Omental fat pad (tissue), 4 donors: ENCODE results near the gene TPD52L1. TPM values are rescaled to one million over a fixed set of nuclear protein-coding genes. Genes with fewer than 3 reads are reported as not detected.
"Not testable (repeated sequence)": the region's sequence is repeated elsewhere in the genome, so short reads cannot be mapped to it uniquely, and the experiment has no call there.

Experiments used
- ATAC-seq: fragments of 150-250 bp; one replicate; pipeline ENCODE4 v1.9.1; 2016; ENCODE audit warnings: mild to moderate bottlenecking, moderate library complexity; ENCODE audit not compliant: low FRiP score
- DNase-seq: peaks from one replicate; pipeline ENCODE4 v3.0.0-alpha.2; 2019; ENCODE audit warnings: low spot score
- total RNA-seq, 4 donors: library from RNA; depleted of rRNA; stranded (reverse); fragments of >200 nt; gene quantifications; one replicate each; pipeline ENCODE4 v1.1.0, GENCODE V29; 2016
- TF ChIP-seq, protein P1 (sequence below), 3 donors: fragments of 450-650 bp; IDR thresholded peaks; one replicate each; pipeline ENCODE4 v1.5.1; 2016 to 2017; ENCODE audit warnings: antibody characterized with exemption in 3 of 3, mild to moderate bottlenecking in 3 of 3, moderate library complexity in 2 of 3

Gene TPD52L1
- total RNA-seq, 4 donors from 2014 or later: 59.1 to 150 (median 68.4) TPM

DNA sequence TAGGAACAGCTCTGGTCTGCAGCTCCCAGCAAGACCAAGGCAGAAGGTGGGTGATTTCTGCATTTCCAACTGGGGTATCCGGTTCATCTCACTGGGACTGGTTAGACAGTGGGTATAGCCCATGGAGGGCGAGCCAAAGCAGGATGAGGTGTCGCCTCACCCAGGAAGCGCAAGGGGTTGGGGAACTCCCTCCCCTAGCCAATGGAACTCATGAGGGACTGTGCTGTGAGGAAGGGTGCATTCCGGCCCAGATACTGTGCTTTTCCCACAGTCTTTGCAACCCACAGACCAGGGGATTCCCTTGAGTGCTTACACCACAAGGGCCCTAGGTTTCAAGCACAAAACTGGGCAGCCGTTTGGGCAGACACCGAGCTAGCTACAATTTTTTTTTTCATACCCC, 126.4 kb downstream of the TPD52L1 start:
- TF ChIP-seq, protein P1, sequence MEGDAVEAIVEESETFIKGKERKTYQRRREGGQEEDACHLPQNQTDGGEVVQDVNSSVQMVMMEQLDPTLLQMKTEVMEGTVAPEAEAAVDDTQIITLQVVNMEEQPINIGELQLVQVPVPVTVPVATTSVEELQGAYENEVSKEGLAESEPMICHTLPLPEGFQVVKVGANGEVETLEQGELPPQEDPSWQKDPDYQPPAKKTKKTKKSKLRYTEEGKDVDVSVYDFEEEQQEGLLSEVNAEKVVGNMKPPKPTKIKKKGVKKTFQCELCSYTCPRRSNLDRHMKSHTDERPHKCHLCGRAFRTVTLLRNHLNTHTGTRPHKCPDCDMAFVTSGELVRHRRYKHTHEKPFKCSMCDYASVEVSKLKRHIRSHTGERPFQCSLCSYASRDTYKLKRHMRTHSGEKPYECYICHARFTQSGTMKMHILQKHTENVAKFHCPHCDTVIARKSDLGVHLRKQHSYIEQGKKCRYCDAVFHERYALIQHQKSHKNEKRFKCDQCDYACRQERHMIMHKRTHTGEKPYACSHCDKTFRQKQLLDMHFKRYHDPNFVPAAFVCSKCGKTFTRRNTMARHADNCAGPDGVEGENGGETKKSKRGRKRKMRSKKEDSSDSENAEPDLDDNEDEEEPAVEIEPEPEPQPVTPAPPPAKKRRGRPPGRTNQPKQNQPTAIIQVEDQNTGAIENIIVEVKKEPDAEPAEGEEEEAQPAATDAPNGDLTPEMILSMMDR (IDR thresholded peaks at IDR 0.05): no peak
- no peak for ATAC-seq
- DNase-seq: no peak

DNA sequence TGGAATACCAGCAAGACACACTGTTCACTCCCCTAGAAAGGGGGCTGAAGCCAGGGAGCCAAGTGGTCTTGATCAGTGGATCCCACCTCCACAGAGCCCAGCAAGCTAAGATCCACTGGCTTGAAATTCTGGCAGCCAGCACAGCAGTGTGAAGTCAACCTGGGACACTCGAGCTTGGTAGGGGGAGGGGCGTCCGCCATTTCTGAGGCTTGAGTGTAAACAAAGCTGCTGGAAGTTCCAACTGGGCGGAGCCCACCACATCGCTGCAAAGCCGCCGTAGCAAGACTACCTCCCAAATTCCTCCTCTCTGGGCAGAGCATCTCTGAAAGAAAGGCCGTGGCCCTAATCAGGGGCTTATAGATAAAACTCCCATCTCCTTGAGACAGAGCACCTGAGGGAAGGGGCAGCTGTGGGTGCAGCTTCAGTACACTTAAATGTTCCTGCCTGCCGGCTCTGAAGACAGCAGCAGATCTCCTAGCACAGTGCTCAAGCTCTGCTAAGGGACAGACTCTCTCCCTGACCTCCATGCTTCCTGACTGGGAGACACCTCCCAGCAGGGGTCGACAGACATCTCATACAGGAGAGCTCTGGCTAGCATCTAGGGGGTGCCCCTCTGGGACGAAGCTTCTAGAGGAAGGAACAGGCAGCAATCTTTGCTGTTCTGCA, 126.9 kb downstream of the TPD52L1 start:
- not testable (repeated sequence) for DNase-seq, ATAC-seq

DNA sequence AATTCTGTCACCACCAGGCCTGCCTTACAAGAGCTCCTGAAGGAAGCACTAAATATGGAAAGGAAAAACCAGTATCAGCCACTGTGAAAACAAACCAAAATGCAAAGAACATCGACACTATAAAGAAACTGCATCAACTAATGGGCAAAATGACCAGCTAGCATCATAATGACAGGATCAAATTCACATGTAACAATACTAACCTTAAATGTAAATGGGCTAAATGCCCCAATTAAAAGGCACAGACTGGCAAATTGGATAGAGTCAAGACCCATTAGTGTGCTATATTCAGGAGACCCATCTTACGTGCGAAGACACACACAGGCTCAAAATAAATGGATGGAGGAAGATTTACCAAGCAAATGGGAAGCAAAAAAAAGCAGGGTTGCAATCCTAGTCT, 128.9 kb downstream of the TPD52L1 start:
- not testable (repeated sequence) for ATAC-seq, DNase-seq

DNA sequence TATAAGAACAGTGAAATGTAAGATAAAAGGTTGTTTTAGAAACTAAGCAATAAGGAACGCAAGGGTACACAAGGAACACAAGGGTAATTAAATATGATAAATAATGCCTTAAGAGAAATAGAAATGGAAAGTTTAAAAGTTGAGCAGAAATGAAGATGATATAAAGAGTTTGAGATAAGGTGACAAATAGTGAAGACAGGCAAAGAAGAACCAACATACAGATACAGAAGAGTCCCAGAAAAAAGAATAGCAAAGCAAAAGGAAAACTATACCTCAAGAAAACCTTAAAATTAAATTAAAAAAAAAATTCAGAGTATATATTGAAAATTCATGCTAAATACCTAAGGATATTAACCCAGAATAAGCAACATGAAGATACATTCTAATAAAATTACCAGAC, 131.8 kb downstream of the TPD52L1 start:
- ATAC-seq: no peak
- TF ChIP-seq, protein P1 (IDR thresholded peaks at IDR 0.05): no peak
- no peak for DNase-seq

DNA sequence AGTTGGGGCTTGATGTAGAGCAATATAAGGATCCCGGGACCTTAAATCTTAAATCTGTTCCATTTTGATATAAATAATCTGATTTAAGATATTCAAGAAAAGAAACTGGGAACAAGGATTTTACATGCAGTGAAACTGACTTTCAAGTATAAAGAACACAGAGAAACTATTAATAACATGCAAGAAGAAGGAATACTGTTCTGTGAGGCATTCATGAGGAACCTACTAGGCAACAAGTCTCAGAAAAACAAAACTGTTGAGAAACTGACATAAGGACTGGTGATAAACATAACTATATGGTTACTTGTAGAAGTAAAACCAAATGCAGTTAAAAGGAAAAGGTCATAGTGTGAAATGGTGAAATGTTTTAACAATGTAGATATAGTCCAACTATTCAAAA, 132.4 kb downstream of the TPD52L1 start:
- ATAC-seq (no peak), DNase-seq (no peak)
- TF ChIP-seq, protein P1 (IDR thresholded peaks at IDR 0.05): no peak

DNA sequence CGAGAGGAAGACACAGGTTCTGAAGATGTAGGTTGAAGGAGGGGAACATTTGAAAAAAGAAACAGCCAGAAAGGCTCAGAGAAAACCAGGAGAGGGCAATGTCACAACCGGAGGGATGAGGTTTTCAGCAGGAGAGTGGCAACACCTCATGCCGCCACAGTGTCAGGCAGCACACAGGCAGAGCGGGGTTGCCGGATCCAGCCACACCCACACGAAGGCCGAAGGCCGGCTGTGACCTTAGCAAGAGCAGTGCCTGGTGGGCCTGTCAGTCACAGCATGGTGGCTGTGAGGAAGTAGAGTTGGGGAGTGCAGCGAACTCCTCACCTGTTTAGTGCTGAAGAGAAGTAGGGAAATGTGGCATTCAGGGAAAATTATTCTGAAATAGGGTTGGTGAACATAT, 134.1 kb downstream of the TPD52L1 start:
- DNase-seq (no peak), ATAC-seq (no peak)
- TF ChIP-seq, protein P1 (IDR thresholded peaks at IDR 0.05): no peak

DNA sequence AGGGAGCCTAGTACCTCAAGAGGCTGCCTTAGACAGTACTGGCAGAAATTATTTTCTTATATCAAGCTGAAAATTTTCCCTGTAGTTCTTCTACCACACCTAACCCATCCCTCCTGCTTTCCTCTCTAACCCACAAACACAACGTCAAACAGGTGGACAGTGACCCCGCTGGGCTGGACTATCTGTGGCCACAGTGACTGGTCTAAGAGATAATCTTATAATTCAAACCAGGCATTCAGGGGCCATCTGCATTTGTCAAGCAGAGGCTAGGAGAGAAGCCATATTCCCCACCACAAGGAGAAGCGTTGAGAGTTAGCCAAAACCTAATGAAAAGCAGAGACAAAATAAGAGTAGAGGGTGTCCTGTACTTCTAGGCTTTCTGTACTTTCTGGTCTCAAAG, 140.0 kb downstream of the TPD52L1 start:
- DNase-seq (no peak), ATAC-seq (no peak)
- TF ChIP-seq, protein P1 (IDR thresholded peaks at IDR 0.05): no peak

DNA sequence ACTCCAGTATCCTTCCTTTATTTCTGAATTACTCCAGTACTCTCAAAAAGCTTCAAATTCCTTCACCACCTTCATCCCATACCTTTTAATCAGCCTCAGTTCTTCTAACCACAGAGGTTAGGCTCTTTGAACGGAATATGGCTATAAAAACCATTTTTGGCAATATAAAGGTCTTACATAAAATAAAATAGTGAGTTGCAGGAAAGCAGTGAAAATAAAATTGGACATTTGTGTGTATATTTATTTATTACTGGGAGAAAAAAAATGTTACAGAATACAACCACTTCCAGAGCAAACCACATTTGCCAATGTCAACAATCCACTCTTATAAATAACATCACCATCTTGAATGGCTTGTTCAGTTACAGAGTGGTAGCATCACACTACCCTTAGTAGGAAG, 140.5 kb downstream of the TPD52L1 start:
- TF ChIP-seq, protein P1 (IDR thresholded peaks at IDR 0.05): no peak
- DNase-seq: no peak
- ATAC-seq: no peak
